ENCODE data around the gene C8B. TPM values are rescaled to one million over a fixed set of nuclear protein-coding genes. Genes with fewer than 3 reads are reported as not detected.

C8B gene
- total RNA-seq, 1 experiment from 2014 or later = 0.10 TPM

GRCh38 chr1:56897150-56898004 is 68.4 kb downstream of the C8B start:
- no peak overlapping the region for H3K27ac ChIP-seq (ENCODE audit: low read depth, low read length)
- H3K9ac ChIP-seq (ENCODE audit: low read length) = no peak overlapping the region
- H3K36me3 ChIP-seq (ENCODE audit: control insufficient read depth in 1 of 2, insufficient read depth in 2 of 2, low read length in 2 of 2) = no peaks in the 10 kb centered on the region
- no peak overlapping the region for H3K4me2 ChIP-seq (ENCODE audit: low read length)
- H3K79me2 ChIP-seq (ENCODE audit: insufficient read depth, low read length) = no peaks in the 10 kb centered on the region
- no peak overlapping the region for H2AFZ ChIP-seq (ENCODE audit: low read depth, low read length, poor library complexity, severe bottlenecking)
- H4K20me1 ChIP-seq (ENCODE audit: insufficient read depth) = no peaks in the 10 kb centered on the region
- DNase-seq (ENCODE audit: low read depth, low spot score) (no peak), ATAC-seq (no peak)
- H3K9me3 ChIP-seq (ENCODE audit: control insufficient read depth in 1 of 2, insufficient read depth in 1 of 2, low read depth in 1 of 2, low read length in 2 of 2) = no peaks in the 10 kb centered on the region
- no peak for TF ChIP-seq ZNF274 (IDR thresholded peaks at IDR 0.05; ENCODE audit: low read depth, low read length)
- TF ChIP-seq EZH2 (IDR thresholded peaks at IDR 0.05) = no peak
- no peak for TF ChIP-seq MAX (IDR thresholded peaks at IDR 0.05)
- RAD21 ChIA-PET (ENCODE audit: low non-redundant PET in 1 of 2, low total read pairs in 2 of 2, uncharacterized antibody in 2 of 2, unreplicated experiment in 2 of 2) = no interaction called here
- H3K27me3 ChIP-seq (ENCODE audit: insufficient read depth, low read length) = peaks cover 22% of the 10 kb centered on the region; the same call in 1 of the 2 replicates
- CTCF ChIA-PET = no interaction called here
- BruUV-seq (replicated peaks) = no TSS peak
- no peaks in the 10 kb centered on the region for H3K9me2 ChIP-seq (ENCODE audit: insufficient read depth)
- H3K4me3 ChIP-seq (replicated peaks in 1 of 2; ENCODE audit: low read depth in 1 of 2, low read length in 2 of 2) = no peak overlapping the region
- POLR2A ChIA-PET = no interaction called here
- no peaks in the 10 kb centered on the region for H3K4me1 ChIP-seq (ENCODE audit: control insufficient read depth in 1 of 2, insufficient read depth in 2 of 2, low read length in 2 of 2)
- intact Hi-C loops (cut with micrococcal nuclease) = no loop called here

DNA sequence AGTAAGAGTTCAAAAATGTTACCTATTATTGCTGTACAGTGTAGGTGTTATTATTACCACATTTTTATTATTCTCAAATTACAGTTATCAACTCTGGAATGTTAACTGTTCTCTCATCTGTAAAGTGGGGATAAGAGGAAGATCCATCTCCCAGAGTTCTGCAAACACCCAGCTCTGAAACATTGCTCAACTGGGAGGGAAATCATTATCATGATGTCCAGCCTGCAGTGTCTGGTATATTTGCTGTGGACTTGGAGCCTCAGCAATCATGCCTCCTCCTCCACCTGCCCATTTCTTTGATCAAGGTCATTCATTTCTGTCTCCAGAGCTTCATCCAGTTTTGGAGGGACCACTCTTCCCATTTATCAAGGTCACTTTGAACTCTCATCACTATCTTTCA is 71.8 kb downstream of the C8B start:
- H3K4me2 ChIP-seq (ENCODE audit: low read length) = no peak overlapping the region
- no TSS peak for BruUV-seq (replicated peaks)
- H3K4me1 ChIP-seq (ENCODE audit: control insufficient read depth in 1 of 2, insufficient read depth in 2 of 2, low read length in 2 of 2) = no peaks in the 10 kb centered on the region
- no peak for TF ChIP-seq TCF7L2 (IDR thresholded peaks at IDR 0.05; ENCODE audit: borderline replicate concordance, extremely low read depth, insufficient read depth, insufficient read length)
- no peak for TF ChIP-seq SIN3A (IDR thresholded peaks at IDR 0.05; ENCODE audit: low read depth)
- TF ChIP-seq ELF1 (IDR thresholded peaks at IDR 0.05; ENCODE audit: borderline replicate concordance, low read depth) = no peak
- TF ChIP-seq ZFX (IDR thresholded peaks at IDR 0.05) = no peak
- no peak for TF ChIP-seq SRF (IDR thresholded peaks at IDR 0.05; ENCODE audit: low read depth)
- no peak for TF ChIP-seq ZNF274 (IDR thresholded peaks at IDR 0.05; ENCODE audit: low read depth, low read length)
- no peak for TF ChIP-seq POLR2A (IDR thresholded peaks at IDR 0.05; ENCODE audit: borderline replicate concordance, extremely low read depth, insufficient read depth, insufficient read length)
- no peak for TF ChIP-seq JUND (IDR thresholded peaks at IDR 0.05)
- TF ChIP-seq, protein P1, sequence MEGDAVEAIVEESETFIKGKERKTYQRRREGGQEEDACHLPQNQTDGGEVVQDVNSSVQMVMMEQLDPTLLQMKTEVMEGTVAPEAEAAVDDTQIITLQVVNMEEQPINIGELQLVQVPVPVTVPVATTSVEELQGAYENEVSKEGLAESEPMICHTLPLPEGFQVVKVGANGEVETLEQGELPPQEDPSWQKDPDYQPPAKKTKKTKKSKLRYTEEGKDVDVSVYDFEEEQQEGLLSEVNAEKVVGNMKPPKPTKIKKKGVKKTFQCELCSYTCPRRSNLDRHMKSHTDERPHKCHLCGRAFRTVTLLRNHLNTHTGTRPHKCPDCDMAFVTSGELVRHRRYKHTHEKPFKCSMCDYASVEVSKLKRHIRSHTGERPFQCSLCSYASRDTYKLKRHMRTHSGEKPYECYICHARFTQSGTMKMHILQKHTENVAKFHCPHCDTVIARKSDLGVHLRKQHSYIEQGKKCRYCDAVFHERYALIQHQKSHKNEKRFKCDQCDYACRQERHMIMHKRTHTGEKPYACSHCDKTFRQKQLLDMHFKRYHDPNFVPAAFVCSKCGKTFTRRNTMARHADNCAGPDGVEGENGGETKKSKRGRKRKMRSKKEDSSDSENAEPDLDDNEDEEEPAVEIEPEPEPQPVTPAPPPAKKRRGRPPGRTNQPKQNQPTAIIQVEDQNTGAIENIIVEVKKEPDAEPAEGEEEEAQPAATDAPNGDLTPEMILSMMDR (IDR thresholded peaks at IDR 0.05 in 2 of 3, conservative IDR thresholded peaks at IDR 0.05 in 1 of 3; ENCODE audit: borderline replicate concordance in 1 of 3, insufficient read depth in 1 of 3, low read depth in 2 of 3, low read length in 2 of 3) = no peak
- no peak for TF ChIP-seq YY1 (IDR thresholded peaks at IDR 0.05; ENCODE audit: extremely low read depth, insufficient replicate concordance, low read depth, low read length)
- no peaks in the 10 kb centered on the region for H3K9me3 ChIP-seq (ENCODE audit: control insufficient read depth in 1 of 2, insufficient read depth in 1 of 2, low read depth in 1 of 2, low read length in 2 of 2)
- H3K9me2 ChIP-seq (ENCODE audit: insufficient read depth) = no peaks in the 10 kb centered on the region
- H3K9ac ChIP-seq (ENCODE audit: low read length) = no peak overlapping the region
- intact Hi-C loops (cut with micrococcal nuclease) = no loop called here
- no peaks in the 10 kb centered on the region for H4K20me1 ChIP-seq (ENCODE audit: insufficient read depth)
- no peaks in the 10 kb centered on the region for H3K36me3 ChIP-seq (ENCODE audit: control insufficient read depth in 1 of 2, insufficient read depth in 2 of 2, low read length in 2 of 2)
- CTCF ChIA-PET = no interaction called here
- H3K27me3 ChIP-seq (ENCODE audit: insufficient read depth, low read length) = peaks cover 51% of the 10 kb centered on the region
- RAD21 ChIA-PET (ENCODE audit: low non-redundant PET in 1 of 2, low total read pairs in 2 of 2, uncharacterized antibody in 2 of 2, unreplicated experiment in 2 of 2) = no interaction called here
- no peak overlapping the region for H3K27ac ChIP-seq (ENCODE audit: low read depth, low read length)
- H2AFZ ChIP-seq (ENCODE audit: low read depth, low read length, poor library complexity, severe bottlenecking) = no peak overlapping the region
- ATAC-seq (no peak), DNase-seq (ENCODE audit: low read depth, low spot score) (no peak)
- no peaks in the 10 kb centered on the region for H3K79me2 ChIP-seq (ENCODE audit: insufficient read depth, low read length)
- no peak overlapping the region for H3K4me3 ChIP-seq (replicated peaks in 1 of 2; ENCODE audit: low read depth in 1 of 2, low read length in 2 of 2)
- POLR2A ChIA-PET = no interaction called here
